Calu3 (cell line): ENCODE results near the gene NFE2L2. TPM values are rescaled to one million over a fixed set of nuclear protein-coding genes. Genes with fewer than 3 reads are reported as not detected.

ENCODE experiments used
- BruUV-seq: library from RNA; stranded (reverse); fragments of 400-500 nt; replicated peaks from 2 replicates; lab custom pipeline; 2021; lab: Mats Ljungman, UMichigan
- CTCF ChIA-PET: fragments of 300-600 bp; sonication (Branson Sonifier 250); formaldehyde crosslinking; loops from one replicate; lab custom pipeline; 2022; ENCODE audit warnings: antibody characterized with exemption; lab: Charles Lee
- DNase-seq: peaks from one replicate; pipeline ENCODE4 v3.0.0; 2022
- H3K27ac Mint-ChIP-seq: one replicate; pipeline ENCODE4 v1.8.0; 2022; ENCODE audit warnings: mixed read lengths; ENCODE audit not compliant: unreplicated experiment
- H3K27me3 Mint-ChIP-seq: one replicate; pipeline ENCODE4 v1.8.0; 2022; ENCODE audit warnings: mixed read lengths; ENCODE audit not compliant: unreplicated experiment
- H3K36me3 Mint-ChIP-seq: one replicate; pipeline ENCODE4 v1.8.0; 2022; ENCODE audit warnings: mild to moderate bottlenecking, moderate library complexity, mixed read lengths; ENCODE audit not compliant: insufficient read depth, unreplicated experiment
- H3K4me1 Mint-ChIP-seq: one replicate; pipeline ENCODE4 v1.8.0; 2022; ENCODE audit warnings: mild to moderate bottlenecking, low read depth, mixed read lengths; ENCODE audit not compliant: unreplicated experiment
- H3K4me3 Mint-ChIP-seq: one replicate; pipeline ENCODE4 v1.8.0; 2022; ENCODE audit warnings: mild to moderate bottlenecking, low read depth, moderate library complexity, mixed read lengths; ENCODE audit not compliant: unreplicated experiment
- H3K9me3 Mint-ChIP-seq: one replicate; pipeline ENCODE4 v1.8.0; 2022; ENCODE audit warnings: low read depth, mixed read lengths; ENCODE audit not compliant: unreplicated experiment
- intact Hi-C: fragments of 100-400 bp; cut with micrococcal nuclease; formaldehyde crosslinking; loops from one replicate; pipeline ENCODE4 v1.10.0; 2022; ENCODE audit not compliant: unreplicated experiment
- total RNA-seq: library from RNA; stranded (reverse); gene quantifications from 2 replicates; pipeline ENCODE4 v1.2.3, GENCODE V29; 2022
- TF ChIP-seq, protein P1 (sequence below): fragments of 200-600 bp; IDR thresholded peaks from one replicate; pipeline ENCODE4 v1.8.0; 2022; ENCODE audit warnings: antibody characterized with exemption; ENCODE audit not compliant: unreplicated experiment

Gene NFE2L2
- total RNA-seq, 1 experiment from 2014 or later = 128 TPM

DNA sequence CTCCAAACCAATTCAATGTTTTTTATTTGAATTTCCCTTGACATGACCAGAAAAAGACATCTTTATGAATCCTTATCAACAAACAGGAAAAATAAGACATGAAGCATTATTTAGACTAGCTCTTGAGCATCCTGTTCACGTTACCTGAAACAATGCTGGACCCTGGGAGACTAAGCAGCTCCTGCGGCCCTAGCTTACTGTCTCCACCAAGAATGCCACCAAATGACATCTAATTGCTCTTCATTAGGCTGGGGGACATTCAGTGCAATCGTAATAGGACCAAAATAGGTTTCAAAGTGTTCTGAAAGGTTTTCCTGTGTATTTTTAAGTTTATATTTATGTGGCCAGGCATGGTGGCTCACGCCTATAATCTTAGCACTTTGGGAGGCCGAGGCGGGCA lies 25.5 kb downstream of the NFE2L2 start:
- Mint-ChIP-seq H3K4me3 (no peak overlapping the region), H3K36me3 (peaks cover 83% of the 10 kb centered on the region), H3K27me3 (no peaks in the 10 kb centered on the region), H3K4me1 (peaks cover 64% of the 10 kb centered on the region), H3K9me3 (no peaks in the 10 kb centered on the region), H3K27ac (peak overlapping the region; percentile 76)
- CTCF ChIA-PET = interaction anchor here (1.8 kb wide), 1 partner anchor 74 kb away, joined by 5 read pairs; no protein-coding TSS in a partner anchor
- intact Hi-C loops = no loop called here
- DNase-seq = no peak
- BruUV-seq = no TSS peak
- TF ChIP-seq, protein P1, sequence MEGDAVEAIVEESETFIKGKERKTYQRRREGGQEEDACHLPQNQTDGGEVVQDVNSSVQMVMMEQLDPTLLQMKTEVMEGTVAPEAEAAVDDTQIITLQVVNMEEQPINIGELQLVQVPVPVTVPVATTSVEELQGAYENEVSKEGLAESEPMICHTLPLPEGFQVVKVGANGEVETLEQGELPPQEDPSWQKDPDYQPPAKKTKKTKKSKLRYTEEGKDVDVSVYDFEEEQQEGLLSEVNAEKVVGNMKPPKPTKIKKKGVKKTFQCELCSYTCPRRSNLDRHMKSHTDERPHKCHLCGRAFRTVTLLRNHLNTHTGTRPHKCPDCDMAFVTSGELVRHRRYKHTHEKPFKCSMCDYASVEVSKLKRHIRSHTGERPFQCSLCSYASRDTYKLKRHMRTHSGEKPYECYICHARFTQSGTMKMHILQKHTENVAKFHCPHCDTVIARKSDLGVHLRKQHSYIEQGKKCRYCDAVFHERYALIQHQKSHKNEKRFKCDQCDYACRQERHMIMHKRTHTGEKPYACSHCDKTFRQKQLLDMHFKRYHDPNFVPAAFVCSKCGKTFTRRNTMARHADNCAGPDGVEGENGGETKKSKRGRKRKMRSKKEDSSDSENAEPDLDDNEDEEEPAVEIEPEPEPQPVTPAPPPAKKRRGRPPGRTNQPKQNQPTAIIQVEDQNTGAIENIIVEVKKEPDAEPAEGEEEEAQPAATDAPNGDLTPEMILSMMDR = no peak

DNA sequence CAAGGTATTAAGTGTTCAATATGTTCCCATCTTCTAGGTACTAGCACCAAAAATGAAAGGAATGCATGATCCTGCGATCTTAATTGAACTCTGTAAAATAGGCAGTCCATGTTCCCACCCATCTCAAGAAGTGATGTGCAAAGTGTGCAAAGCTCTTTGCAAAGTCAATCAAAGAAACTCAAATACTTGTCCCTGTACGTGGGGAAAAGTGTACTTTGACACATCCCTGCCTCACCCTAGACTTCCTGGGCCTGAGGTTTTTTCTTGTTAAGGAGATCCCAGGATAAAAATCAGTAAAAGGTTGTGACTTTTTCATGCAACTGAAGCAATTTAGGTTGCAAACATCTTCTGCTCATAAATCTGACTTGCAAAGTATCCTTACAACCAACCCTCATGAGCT lies 26.6 kb downstream of the NFE2L2 start:
- H3K9me3 Mint-ChIP-seq = no peaks in the 10 kb centered on the region
- H3K36me3 Mint-ChIP-seq = peaks cover 83% of the 10 kb centered on the region
- CTCF ChIA-PET = interaction anchor here (1.2 kb wide), 1 partner anchor 27 kb away, joined by 3 read pairs; the partner anchor contains the start of gene NFE2L2
- H3K4me1 Mint-ChIP-seq = peaks cover 64% of the 10 kb centered on the region
- no peak overlapping the region for H3K4me3 Mint-ChIP-seq
- intact Hi-C loops = loop anchor here (2.0 kb wide), 1 partner anchor 19 kb away; no protein-coding TSS in a partner anchor
- H3K27ac Mint-ChIP-seq = peak overlapping the region; percentile 76
- TF ChIP-seq, protein P1 = no peak
- H3K27me3 Mint-ChIP-seq = no peaks in the 10 kb centered on the region
- no peak for DNase-seq
- BruUV-seq = no TSS peak

DNA sequence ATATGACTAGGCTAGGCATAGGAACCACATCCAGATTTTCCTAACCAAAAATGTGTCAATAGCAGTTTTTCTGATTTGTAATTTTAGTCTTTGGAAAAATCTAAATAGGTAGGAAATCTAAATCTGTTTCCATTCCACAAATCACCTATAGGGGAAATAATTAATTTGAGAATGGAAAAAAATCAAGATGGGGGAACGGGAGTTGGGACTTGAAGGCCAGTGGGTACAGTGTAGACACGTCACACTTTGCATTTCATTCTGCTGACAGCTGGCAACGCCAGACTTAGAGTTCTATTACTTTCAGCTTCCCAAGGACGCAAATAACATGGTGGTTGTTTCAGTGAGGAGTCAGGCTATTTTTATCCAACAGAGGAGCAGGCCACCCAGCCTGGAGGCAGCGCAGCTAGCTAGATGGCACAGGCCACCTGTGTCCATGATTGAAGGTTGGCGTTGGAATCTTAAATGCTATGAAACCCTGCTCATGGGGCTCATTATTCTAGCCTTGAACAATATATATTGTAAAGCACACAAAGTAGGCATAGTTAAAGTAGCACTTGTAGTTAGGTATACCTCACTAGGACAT lies 28.6 kb downstream of the NFE2L2 start:
- BruUV-seq = no TSS peak
- intact Hi-C loops = loop anchor here (2.0 kb wide), 1 partner anchor 17 kb away; no protein-coding TSS in a partner anchor
- peaks cover 82% of the 10 kb centered on the region for H3K36me3 Mint-ChIP-seq

DNA sequence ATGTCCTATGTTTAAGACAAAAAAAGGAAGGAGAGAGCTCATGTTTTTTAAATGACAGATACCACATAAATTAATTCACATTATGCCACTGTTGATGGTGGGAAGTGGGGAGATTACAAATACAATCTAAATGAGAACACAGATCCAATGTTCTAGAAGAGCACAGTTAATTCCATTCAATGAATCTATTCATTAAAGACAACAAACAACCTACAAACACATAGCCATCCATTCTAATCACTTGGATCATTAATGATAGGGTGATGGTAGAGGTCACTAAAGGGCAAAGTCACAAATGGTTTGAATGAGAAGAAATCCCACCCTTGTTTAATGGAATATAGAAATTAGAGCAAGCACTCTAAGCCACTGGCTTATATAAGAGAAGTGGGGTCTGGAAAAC lies 30.3 kb downstream of the NFE2L2 start:
- Mint-ChIP-seq H3K9me3 (no peaks in the 10 kb centered on the region), H3K36me3 (peaks cover 86% of the 10 kb centered on the region), H3K4me1 (peaks cover 36% of the 10 kb centered on the region), H3K27me3 (no peaks in the 10 kb centered on the region), H3K4me3 (no peak overlapping the region), H3K27ac (peak overlapping the region; percentile 20)
- no peak for DNase-seq
- TF ChIP-seq, protein P1 = no peak
- BruUV-seq = no TSS peak
- intact Hi-C loops = no loop called here
- CTCF ChIA-PET = no interaction called here

More for the DNA sequence above, 28.6 kb downstream of the NFE2L2 start:
- no peak overlapping the region for H3K4me3 Mint-ChIP-seq
- TF ChIP-seq, protein P1 = peak; percentile 6
- H3K4me1 Mint-ChIP-seq = peaks cover 44% of the 10 kb centered on the region
- H3K9me3 Mint-ChIP-seq = no peaks in the 10 kb centered on the region
- no peak for DNase-seq
- CTCF ChIA-PET = interaction anchor here (0.6 to 1.2 kb wide), 2 partner anchors 18 to 27 kb away, joined by 3 read pairs; no protein-coding TSS in a partner anchor
- peak overlapping the region; percentile 47 for H3K27ac Mint-ChIP-seq
- H3K27me3 Mint-ChIP-seq = no peaks in the 10 kb centered on the region
